ENCODE measurements around the gene OTUD3. TPM values are rescaled to one million over a fixed set of nuclear protein-coding genes. Genes with fewer than 3 reads are reported as not detected.
A peak's percentile ranks its signal among the peaks of the same experiment; 100 is the strongest.
"Not testable (repeated sequence)": the region's sequence is repeated elsewhere in the genome, so short reads cannot be mapped to it uniquely, and the experiment has no call there.

OTUD3 gene
- total RNA-seq, 1 donor from 2014 or later: 3.5 TPM

DNA sequence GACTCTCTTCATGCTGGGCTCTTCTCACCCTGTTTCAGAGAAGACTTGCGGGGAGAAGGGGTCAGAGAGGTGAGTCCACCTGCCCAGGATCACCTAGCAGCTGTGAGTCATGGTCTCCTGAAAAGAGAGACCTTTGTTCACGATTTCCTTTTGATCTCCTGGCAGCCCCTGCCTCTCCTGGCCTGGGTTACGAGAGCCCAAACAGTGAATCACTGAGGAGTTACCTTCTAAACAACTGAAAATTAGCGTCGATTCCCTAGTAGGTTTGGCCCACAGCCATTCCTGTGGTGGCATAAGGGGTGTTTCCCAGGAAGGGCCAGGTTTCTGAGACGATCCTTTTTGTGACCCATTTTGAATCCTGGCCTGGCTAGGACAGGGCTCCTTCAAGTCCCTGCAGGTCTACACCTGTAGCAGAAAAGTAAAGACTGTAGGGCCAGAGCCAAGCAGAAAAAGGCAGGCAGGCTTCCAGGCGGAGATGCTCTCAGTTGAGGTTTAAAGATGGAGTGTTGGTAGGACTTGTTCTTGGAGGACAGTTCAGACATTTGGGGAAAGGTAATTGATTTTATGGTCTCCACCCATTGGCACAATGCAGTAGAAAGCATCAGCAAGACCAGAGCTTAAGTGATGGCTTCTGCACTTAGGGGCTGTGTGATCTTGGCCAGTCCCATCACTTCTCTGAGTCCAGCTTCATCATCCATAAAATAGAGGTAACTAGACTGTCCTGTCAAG, 43.3 kb downstream of the OTUD3 start:
- H3K4me3 ChIP-seq (ENCODE audit: low read depth, low read length): no peak overlapping the region
- peak; percentile 16 for DNase-seq (ENCODE audit: low read depth)
- TF ChIP-seq, protein P1, sequence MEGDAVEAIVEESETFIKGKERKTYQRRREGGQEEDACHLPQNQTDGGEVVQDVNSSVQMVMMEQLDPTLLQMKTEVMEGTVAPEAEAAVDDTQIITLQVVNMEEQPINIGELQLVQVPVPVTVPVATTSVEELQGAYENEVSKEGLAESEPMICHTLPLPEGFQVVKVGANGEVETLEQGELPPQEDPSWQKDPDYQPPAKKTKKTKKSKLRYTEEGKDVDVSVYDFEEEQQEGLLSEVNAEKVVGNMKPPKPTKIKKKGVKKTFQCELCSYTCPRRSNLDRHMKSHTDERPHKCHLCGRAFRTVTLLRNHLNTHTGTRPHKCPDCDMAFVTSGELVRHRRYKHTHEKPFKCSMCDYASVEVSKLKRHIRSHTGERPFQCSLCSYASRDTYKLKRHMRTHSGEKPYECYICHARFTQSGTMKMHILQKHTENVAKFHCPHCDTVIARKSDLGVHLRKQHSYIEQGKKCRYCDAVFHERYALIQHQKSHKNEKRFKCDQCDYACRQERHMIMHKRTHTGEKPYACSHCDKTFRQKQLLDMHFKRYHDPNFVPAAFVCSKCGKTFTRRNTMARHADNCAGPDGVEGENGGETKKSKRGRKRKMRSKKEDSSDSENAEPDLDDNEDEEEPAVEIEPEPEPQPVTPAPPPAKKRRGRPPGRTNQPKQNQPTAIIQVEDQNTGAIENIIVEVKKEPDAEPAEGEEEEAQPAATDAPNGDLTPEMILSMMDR (conservative IDR thresholded peaks at IDR 0.05; ENCODE audit: low read depth, low read length): no peak

DNA sequence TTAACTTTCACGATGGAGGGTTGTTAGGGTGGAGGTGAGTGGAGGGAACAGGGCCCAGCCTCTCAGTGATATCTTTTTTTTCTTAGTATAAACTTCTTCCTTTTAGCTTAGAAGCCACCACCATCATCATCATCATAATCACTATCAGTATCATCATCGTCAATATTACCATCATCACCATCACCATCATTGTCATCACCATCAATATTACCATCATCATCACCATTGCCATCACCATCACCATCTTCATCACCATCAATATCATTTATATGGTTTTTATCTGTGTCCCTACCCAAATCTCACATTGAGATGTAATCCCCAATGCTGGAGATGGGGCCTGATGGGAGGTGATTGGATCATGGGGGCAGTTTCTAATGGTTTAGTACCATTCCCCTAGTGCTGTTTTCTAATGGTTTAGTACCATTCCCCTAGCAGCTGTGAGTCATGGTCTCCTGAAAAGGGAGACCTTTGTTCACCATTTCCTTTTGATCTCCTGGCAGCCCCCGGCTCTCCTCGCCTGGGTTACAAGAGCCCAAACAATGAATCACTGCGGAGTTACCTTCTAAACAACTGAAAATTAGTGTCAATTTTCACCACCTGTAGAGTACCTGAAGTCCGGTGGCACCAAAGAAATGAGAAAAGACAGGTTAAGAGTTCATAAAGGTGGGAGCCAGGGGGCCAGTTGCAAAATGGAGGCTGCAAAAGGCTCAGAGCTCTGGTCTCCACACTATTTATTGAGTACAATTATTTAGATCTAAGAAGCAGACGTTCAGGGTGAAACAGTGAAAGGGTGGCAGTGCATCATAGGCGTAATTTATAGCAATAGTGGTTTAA, 44.3 kb downstream of the OTUD3 start:
- TF ChIP-seq, protein P1 (conservative IDR thresholded peaks at IDR 0.05; ENCODE audit: low read depth, low read length): no peak
- H3K4me3 ChIP-seq (ENCODE audit: low read depth, low read length): no peak overlapping the region
- peak; percentile 22 for DNase-seq (ENCODE audit: low read depth)

DNA sequence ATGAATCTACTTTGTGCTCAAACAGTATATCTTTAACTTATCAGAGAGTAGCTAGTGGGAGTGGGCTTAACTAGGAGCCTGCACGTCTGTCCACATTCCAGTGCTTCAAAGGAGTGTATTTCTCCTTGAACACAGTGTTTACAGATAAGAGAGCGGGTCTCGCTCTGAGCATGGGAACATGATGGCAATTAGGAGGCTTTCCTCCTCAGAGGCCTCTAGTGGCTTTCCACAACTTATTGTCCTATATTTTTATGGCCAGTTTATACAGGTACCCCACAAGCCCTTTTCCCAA, 44.9 kb downstream of the OTUD3 start:
- not testable (repeated sequence) for DNase-seq (ENCODE audit: low read depth); H3K4me3 ChIP-seq (ENCODE audit: low read depth, low read length)

DNA sequence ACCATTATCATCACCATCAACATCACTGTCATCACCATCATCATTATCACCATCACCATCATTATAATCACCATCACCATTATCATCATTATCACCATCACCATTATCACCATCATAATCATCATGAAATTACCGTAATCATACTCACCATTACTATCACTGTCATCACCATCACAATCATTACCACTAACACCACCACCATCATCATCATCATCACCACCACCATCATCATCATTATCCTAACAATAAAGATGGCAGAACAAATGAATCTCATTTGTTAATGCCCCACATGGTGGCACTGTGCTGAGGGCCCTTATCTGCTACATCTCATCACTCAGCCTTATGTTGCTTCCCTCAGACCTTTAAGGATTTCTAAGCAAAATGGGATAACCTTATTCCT, 50.7 kb downstream of the OTUD3 start:
- DNase-seq (ENCODE audit: low read depth): no peak
- TF ChIP-seq, protein P1 (conservative IDR thresholded peaks at IDR 0.05; ENCODE audit: low read depth, low read length): no peak
- H3K4me3 ChIP-seq (ENCODE audit: low read depth, low read length): no peak overlapping the region

DNA sequence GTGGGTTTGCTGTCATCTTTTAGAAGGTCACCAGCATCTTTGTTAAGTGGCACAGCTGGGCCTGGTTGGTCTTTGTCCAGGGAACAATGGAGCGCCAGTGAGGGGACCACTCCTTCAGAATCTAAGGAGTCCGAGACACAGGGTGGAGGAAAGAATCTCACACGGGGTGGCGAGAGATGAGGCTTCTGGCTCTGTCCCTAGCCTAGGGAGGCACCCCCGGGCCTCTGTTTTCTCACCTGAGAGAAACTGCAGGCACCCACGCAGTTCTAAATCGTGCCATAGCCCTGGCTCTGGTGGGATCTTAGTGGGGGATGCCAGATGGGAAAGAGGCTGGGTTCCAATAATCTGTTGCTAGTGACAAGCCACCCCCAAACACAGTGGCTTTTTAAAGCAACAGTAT, 52.1 kb downstream of the OTUD3 start:
- H3K4me3 ChIP-seq (ENCODE audit: low read depth, low read length): no peak overlapping the region
- DNase-seq (ENCODE audit: low read depth): no peak
- TF ChIP-seq, protein P1 (conservative IDR thresholded peaks at IDR 0.05; ENCODE audit: low read depth, low read length): no peak

DNA sequence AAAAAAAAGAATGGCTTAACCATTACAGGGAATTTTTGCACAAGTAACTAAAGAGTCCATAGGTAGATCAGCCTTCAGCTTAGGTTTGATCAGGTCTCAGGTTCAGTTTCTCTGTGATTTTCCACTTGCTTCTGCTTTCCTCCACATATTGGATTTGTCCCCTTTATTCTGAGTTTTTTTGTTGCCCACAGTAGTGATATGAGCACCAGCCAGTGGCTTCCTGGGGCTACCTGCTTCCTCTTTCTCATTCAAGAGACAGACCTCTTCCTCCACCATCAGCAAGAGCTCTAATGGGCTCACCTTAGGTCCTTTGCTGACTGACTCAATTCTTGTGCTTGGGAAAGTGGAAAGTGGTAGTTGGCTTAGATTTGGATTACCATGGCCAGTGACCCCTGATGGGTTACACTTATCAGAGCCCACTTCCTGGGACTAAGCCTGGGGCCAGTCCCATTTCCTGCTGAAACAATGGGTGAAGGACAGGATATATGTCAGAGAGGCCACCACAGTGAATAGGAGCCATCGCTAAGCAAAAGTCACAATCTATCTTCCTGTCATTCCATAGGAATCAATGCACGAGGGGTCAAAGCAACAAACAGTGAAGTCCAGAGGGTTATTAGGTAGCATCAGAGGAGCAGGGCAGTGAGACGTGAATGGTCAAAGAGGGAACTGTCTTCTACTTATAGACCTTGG, 54.0 kb downstream of the OTUD3 start:
- H3K4me3 ChIP-seq (ENCODE audit: low read depth, low read length): no peak overlapping the region
- TF ChIP-seq, protein P1 (conservative IDR thresholded peaks at IDR 0.05; ENCODE audit: low read depth, low read length): no peak
- no peak for DNase-seq (ENCODE audit: low read depth)

DNA sequence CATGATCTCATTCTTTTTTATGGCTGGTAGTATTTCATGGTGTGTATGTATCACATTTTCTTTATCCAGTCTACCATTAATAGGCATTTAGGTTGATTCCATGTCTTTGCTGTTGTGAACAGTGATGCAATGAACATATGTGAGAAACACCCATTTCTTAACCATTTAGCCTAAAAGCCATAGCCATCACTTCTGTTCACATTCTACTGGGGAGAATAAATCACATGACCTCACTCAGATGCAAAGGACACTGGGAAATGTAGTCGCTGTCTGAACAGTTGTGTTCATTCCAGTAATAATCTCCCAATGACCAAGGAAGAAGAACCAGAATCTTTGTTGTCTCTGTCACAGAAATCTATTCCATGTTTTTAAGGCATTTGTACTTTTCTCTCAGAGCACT, 56.3 kb downstream of the OTUD3 start:
- TF ChIP-seq, protein P1 (conservative IDR thresholded peaks at IDR 0.05; ENCODE audit: low read depth, low read length): no peak
- H3K4me3 ChIP-seq (ENCODE audit: low read depth, low read length): no peak overlapping the region
- DNase-seq (ENCODE audit: low read depth): no peak

Measured in epithelial cell of proximal tubule (primary cell).